Suprapubic skin (tissue), 3 donors: ENCODE measurements around the gene CNTD1.
A peak's percentile ranks its signal among the peaks of the same experiment; 100 is the strongest.

Experiments used
- EP300 ChIP-seq: sonication (generic); formaldehyde crosslinking; IDR thresholded peaks from one replicate; pipeline ENCODE4 v1.6.1; 2017; ENCODE audit warnings: antibody characterized with exemption
- TF ChIP-seq, protein P1 (sequence below), 2 donors: fragments of 200-600 bp in 1 of 2; fragments of 450-650 bp in 1 of 2; sonication (generic) in 1 of 2; IDR thresholded peaks; one replicate each; pipeline ENCODE4 v1.5.1; 2016 to 2019; ENCODE audit warnings: antibody characterized with exemption in 2 of 2, mild to moderate bottlenecking in 1 of 2, moderate library complexity in 1 of 2

DNA sequence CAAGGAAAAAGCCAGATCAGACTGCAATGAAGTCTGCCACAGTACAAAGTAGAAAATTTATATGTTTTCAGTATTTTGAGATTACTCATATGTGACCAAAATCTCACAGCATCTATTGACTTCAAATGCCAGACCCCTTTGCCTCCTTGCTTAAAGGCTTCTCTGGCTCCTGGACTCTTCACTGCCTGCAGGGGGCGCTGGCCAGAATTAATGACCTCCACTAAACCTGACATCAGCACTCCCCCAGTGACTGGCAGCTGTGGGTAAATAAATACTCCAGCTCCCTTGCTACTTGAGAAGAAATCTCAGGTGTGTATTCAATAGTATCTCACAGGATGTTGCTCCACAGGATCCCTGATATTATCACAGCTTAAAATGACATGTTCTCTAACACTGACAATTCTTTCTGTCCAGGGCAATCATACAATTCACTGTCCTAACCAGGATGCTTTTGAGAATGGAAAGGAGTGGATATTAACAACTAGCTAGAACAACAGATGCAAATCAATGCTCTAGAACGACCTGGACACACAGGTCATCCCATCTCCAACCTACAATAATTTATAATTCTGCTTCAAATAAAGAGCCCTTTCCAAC is 21.4 kb downstream of the CNTD1 start:
- TF ChIP-seq, protein P1, sequence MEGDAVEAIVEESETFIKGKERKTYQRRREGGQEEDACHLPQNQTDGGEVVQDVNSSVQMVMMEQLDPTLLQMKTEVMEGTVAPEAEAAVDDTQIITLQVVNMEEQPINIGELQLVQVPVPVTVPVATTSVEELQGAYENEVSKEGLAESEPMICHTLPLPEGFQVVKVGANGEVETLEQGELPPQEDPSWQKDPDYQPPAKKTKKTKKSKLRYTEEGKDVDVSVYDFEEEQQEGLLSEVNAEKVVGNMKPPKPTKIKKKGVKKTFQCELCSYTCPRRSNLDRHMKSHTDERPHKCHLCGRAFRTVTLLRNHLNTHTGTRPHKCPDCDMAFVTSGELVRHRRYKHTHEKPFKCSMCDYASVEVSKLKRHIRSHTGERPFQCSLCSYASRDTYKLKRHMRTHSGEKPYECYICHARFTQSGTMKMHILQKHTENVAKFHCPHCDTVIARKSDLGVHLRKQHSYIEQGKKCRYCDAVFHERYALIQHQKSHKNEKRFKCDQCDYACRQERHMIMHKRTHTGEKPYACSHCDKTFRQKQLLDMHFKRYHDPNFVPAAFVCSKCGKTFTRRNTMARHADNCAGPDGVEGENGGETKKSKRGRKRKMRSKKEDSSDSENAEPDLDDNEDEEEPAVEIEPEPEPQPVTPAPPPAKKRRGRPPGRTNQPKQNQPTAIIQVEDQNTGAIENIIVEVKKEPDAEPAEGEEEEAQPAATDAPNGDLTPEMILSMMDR (IDR thresholded peaks at IDR 0.05): peak; percentile 35 to 64
- no peak for TF ChIP-seq EP300
